IMR-90 (cell line): ENCODE measurements around the gene NOP14. TPM values are rescaled to one million over a fixed set of nuclear protein-coding genes. Genes with fewer than 3 reads are reported as not detected.

Experiments used
- ATAC-seq: fragments of 200-7000 bp; cut with Tn5 transposase; 2 replicates; pipeline ENCODE4 v1.9.1; 2020; ENCODE audit warnings: low read depth, mild to moderate bottlenecking, moderate library complexity
- BruUV-seq: library from RNA; stranded (reverse); fragments of 400-500 nt; replicated peaks from 2 replicates; lab custom pipeline; 2021; lab: Mats Ljungman, UMichigan
- CTCF ChIA-PET: fragments of 300-600 bp; formaldehyde crosslinking; extraction: SDS; loops from one replicate; lab custom pipeline; 2021; ENCODE audit warnings: antibody characterized with exemption; lab: Yijun Ruan, JAX
- POLR2A ChIA-PET: fragments of 300-600 bp; sonication (Branson Sonifier 250); formaldehyde crosslinking; loops from one replicate; lab custom pipeline; 2022; ENCODE audit warnings: antibody characterized with exemption; ENCODE audit not compliant: unreplicated experiment; lab: Charles Lee
- DNase-seq: peaks from one replicate; pipeline ENCODE4 v3.0.0; 2013
- H2AFZ ChIP-seq: replicated peaks from 2 replicates; pipeline ENCODE3; 2013; ENCODE audit warnings: low read length, mild to moderate bottlenecking; ENCODE audit not compliant: poor library complexity
- H2AK5ac ChIP-seq: 2 replicates; pipeline ENCODE4 v1.6.1; 2013; ENCODE audit warnings: low read depth, low read length, inconsistent platforms
- H2AK9ac ChIP-seq: replicated peaks from 2 replicates; pipeline ENCODE3; 2013; ENCODE audit warnings: mild to moderate bottlenecking, low read depth, low read length, moderate library complexity; ENCODE audit not compliant: poor library complexity
- H2BK120ac ChIP-seq: 2 replicates; pipeline ENCODE4 v1.6.1; 2013; ENCODE audit warnings: low read depth, low read length, inconsistent platforms
- H2BK15ac ChIP-seq: 3 replicates; pipeline ENCODE4 v1.6.1; 2013; ENCODE audit warnings: low read depth, low read length, inconsistent platforms
- H2BK20ac ChIP-seq: 2 replicates; pipeline ENCODE4 v1.6.1; 2013; ENCODE audit warnings: low read depth, mild to moderate bottlenecking, inconsistent platforms, low read length, moderate library complexity
- H2BK5ac ChIP-seq: 2 replicates; pipeline ENCODE4 v1.6.1; 2013; ENCODE audit warnings: mild to moderate bottlenecking, low read depth, low read length, inconsistent platforms; ENCODE audit not compliant: poor library complexity, severe bottlenecking
- H3K14ac ChIP-seq: replicated peaks from 2 replicates; pipeline ENCODE4 v1.6.1; 2013; ENCODE audit warnings: low read depth, low read length, inconsistent platforms
- H3K18ac ChIP-seq: 2 replicates; pipeline ENCODE4 v1.6.1; 2013; ENCODE audit warnings: low read depth, low read length, control low read depth
- H3K23ac ChIP-seq: 2 replicates; pipeline ENCODE4 v1.6.1; 2013; ENCODE audit warnings: low read depth, low read length, inconsistent platforms
- H3K27ac ChIP-seq: 2 replicates; pipeline ENCODE4 v1.5.1; 2013; ENCODE audit warnings: mild to moderate bottlenecking, control low read depth, low read length; ENCODE audit not compliant: insufficient read depth
- H3K27me3 ChIP-seq: 2 replicates; pipeline ENCODE4 v1.6.1; 2013; ENCODE audit warnings: low read length; ENCODE audit not compliant: control insufficient read depth, insufficient read depth
- H3K36me3 ChIP-seq: 2 replicates; pipeline ENCODE4 v1.6.1; 2013; ENCODE audit warnings: low read length, mixed read lengths; ENCODE audit not compliant: control insufficient read depth, insufficient read depth
- H3K4ac ChIP-seq: 2 replicates; pipeline ENCODE4 v1.6.1; 2013; ENCODE audit warnings: low read depth, low read length, inconsistent platforms
- H3K4me1 ChIP-seq: 2 replicates; pipeline ENCODE4 v1.6.1; 2013; ENCODE audit warnings: low read length, mixed read lengths; ENCODE audit not compliant: control insufficient read depth, insufficient read depth
- H3K4me2 ChIP-seq: 2 replicates; pipeline ENCODE4 v1.6.1; 2013; ENCODE audit warnings: low read depth, mild to moderate bottlenecking, control low read depth, low read length, moderate library complexity
- H3K4me3 ChIP-seq: 2 replicates; pipeline ENCODE4 v1.5.1; 2013; ENCODE audit warnings: low read depth, mild to moderate bottlenecking, control low read depth, low read length, moderate library complexity; ENCODE audit not compliant: insufficient read depth
- H3K56ac ChIP-seq: 2 replicates; pipeline ENCODE4 v1.6.1; 2013; ENCODE audit warnings: low read length, inconsistent platforms; ENCODE audit not compliant: insufficient read depth; ENCODE audit errors: extremely low read depth
- H3K79me1 ChIP-seq, 2 experiments: 2 replicates each; pipeline ENCODE4 v1.6.1; 2013; ENCODE audit warnings: low read length in 2 of 2, inconsistent platforms in 1 of 2, low read depth in 1 of 2
- H3K9ac ChIP-seq: 2 replicates; pipeline ENCODE4 v1.6.1; 2013; ENCODE audit warnings: low read depth, low read length, control low read depth
- H3K9me1 ChIP-seq: 2 replicates; pipeline ENCODE4 v1.6.1; 2013; ENCODE audit warnings: low read length, inconsistent platforms; ENCODE audit not compliant: insufficient read depth
- H3K9me3 ChIP-seq: 2 replicates; pipeline ENCODE4 v1.6.1; 2013; ENCODE audit warnings: low read length; ENCODE audit not compliant: control insufficient read depth, insufficient read depth
- H4K20me1 ChIP-seq: 2 replicates; pipeline ENCODE4 v1.6.1; 2013; ENCODE audit warnings: low read length, inconsistent platforms; ENCODE audit not compliant: insufficient read depth
- H4K5ac ChIP-seq: 2 replicates; pipeline ENCODE4 v1.6.1; 2013; ENCODE audit warnings: mild to moderate bottlenecking, low read depth, low read length, control low read depth
- H4K8ac ChIP-seq, 2 experiments: 2 replicates each; pipeline ENCODE4 v1.6.1; 2013; ENCODE audit warnings: low read depth in 2 of 2, low read length in 2 of 2, control low read depth in 1 of 2, inconsistent platforms in 1 of 2
- H4K91ac ChIP-seq: 2 replicates; pipeline ENCODE4 v1.6.1; 2013; ENCODE audit warnings: low read depth, low read length, inconsistent platforms; ENCODE audit not compliant: insufficient read depth
- FOS ChIP-seq: fragments of 150-350 bp; IDR thresholded peaks from 2 replicates; pipeline ENCODE4 v1.6.1; 2016; ENCODE audit warnings: low read depth, low read length
- RCOR1 ChIP-seq: IDR thresholded peaks from 2 replicates; pipeline ENCODE4 v1.6.1; 2012; ENCODE audit warnings: mild to moderate bottlenecking, low read length, improper control_type of control experiment; ENCODE audit not compliant: insufficient replicate concordance
- WGBS, 2 experiments: methylation state at CpG; one replicate each; pipeline versions ENCODE4 v1.1.5 to v1.1.7; 2013; ENCODE audit warnings: missing lambda C conversion rate in 2 of 2; ENCODE audit not compliant: insufficient read length in 1 of 2; ENCODE audit errors: extremely low coverage in 2 of 2; 5-methylcytosine and 5-hydroxymethylcytosine counted together
- dilution Hi-C: fragments of 300-500 bp; cut with HindIII; formaldehyde crosslinking; loops from one replicate; pipeline ENCODE4 v1.14.3; 2018; ENCODE audit warnings: low sequenced_read_pairs; ENCODE audit not compliant: unreplicated experiment
- in situ Hi-C: fragments of 300-500 bp; cut with MboI; formaldehyde crosslinking; loops from 3 replicates; pipeline ENCODE4 v1.14.3; 2019; ENCODE audit warnings: low sequenced_read_pairs, inconsistent platforms, mixed read lengths
- intact Hi-C: fragments of 100-400 bp; cut with micrococcal nuclease; formaldehyde crosslinking; loops from 2 replicates; pipeline ENCODE4 v1.10.0; 2022
- polyA plus RNA-seq, 3 experiments: library from polyadenylated mRNA; depleted of rRNA; stranded (reverse); fragments of >200 nt; gene quantifications; 2 replicates each; pipeline ENCODE4 v1.2.3, GENCODE V29; 2012; ENCODE audit warnings: low replicate concordance in 1 of 3
- total RNA-seq: library from RNA; depleted of rRNA; stranded (reverse); fragments of >200 nt; gene quantifications from 2 replicates; pipeline ENCODE4 v1.2.3, GENCODE V29; 2012
- TF ChIP-seq, protein P1 (sequence below): fragments of 150-350 bp; IDR thresholded peaks from 2 replicates; pipeline ENCODE4 v1.6.1; 2017; ENCODE audit warnings: mild to moderate bottlenecking, antibody characterized with exemption, low read length, low read depth
- TF ChIP-seq, protein P2 (sequence below): fragments of 150-350 bp; IDR thresholded peaks from 2 replicates; pipeline ENCODE4 v1.6.1; 2016; ENCODE audit warnings: low read depth, mild to moderate bottlenecking, low read length, moderate library complexity, borderline replicate concordance

Gene NOP14
- total and polyA plus RNA-seq, 2 of the 4 experiments (the other 2 are of a cell fraction), result 10.9 to 12.6 TPM

DNA sequence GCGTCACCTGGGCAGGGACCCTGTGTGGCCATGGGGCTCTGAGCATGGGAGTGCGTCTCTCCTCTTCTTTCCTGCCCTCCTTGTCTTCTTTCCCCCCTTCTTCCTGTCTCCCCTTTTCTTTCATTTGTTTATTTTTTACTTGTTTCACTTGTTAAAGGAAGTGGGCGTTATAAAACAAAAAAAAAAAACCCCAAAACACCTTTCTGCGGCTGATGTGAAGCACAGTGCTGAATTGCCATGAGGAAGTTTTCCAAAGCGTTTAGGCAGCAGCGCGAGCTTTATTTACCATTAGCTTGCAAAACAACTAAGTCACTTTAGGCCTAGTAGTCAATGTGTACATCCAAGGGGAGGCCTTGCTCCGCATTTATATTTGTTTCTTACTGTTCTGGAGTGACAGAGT lies 57.0 kb downstream of the NOP14 start:
- dilution Hi-C loops, result no loop called here
- Histone ChIP-seq H2AK9ac (no peak overlapping the region), H4K5ac (no peak overlapping the region), H3K36me3 (peaks cover 66% of the 10 kb centered on the region), H3K27me3 (no peaks in the 10 kb centered on the region), H3K4me3 (no peak overlapping the region), H4K20me1 (peaks cover 14% of the 10 kb centered on the region), H3K9me1 (peaks cover 15% of the 10 kb centered on the region), H3K4ac (no peak overlapping the region), H3K27ac (no peak overlapping the region), H4K91ac (no peak overlapping the region), H2BK120ac (no peak overlapping the region), H3K56ac (no peak overlapping the region), H2BK15ac (no peak overlapping the region), H3K14ac (no peak overlapping the region), H2AFZ (no peak overlapping the region), H3K4me2 (no peak overlapping the region), H3K79me1 (peaks cover 26 to 66% of the 10 kb centered on the region in 2 experiments), H2BK20ac (no peak overlapping the region), H3K9ac (no peak overlapping the region), H2AK5ac (no peak overlapping the region), H3K18ac (no peak overlapping the region), H3K23ac (no peak overlapping the region), H2BK5ac (no peak overlapping the region), H3K9me3 (no peaks in the 10 kb centered on the region), H4K8ac (no peak overlapping the region), H3K4me1 (no peaks in the 10 kb centered on the region)
- TF ChIP-seq, protein P1, sequence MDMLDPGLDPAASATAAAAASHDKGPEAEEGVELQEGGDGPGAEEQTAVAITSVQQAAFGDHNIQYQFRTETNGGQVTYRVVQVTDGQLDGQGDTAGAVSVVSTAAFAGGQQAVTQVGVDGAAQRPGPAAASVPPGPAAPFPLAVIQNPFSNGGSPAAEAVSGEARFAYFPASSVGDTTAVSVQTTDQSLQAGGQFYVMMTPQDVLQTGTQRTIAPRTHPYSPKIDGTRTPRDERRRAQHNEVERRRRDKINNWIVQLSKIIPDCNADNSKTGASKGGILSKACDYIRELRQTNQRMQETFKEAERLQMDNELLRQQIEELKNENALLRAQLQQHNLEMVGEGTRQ, result no peak
- TF ChIP-seq RCOR1, result no peak
- TF ChIP-seq, protein P2, sequence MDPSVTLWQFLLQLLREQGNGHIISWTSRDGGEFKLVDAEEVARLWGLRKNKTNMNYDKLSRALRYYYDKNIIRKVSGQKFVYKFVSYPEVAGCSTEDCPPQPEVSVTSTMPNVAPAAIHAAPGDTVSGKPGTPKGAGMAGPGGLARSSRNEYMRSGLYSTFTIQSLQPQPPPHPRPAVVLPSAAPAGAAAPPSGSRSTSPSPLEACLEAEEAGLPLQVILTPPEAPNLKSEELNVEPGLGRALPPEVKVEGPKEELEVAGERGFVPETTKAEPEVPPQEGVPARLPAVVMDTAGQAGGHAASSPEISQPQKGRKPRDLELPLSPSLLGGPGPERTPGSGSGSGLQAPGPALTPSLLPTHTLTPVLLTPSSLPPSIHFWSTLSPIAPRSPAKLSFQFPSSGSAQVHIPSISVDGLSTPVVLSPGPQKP, result no peak
- TF ChIP-seq FOS, result no peak
- no TSS peak for BruUV-seq
- intact Hi-C loops, result no loop called here
- WGBS, 2 experiments, result no CpG with 5 or more reads among the region's 8 CpGs
- DNase-seq (no peak), ATAC-seq (no peak)
- CTCF ChIA-PET, result no interaction called here
- in situ Hi-C loops, result no loop called here
- POLR2A ChIA-PET, result no interaction called here
